Measurements from ENCODE around the gene MAN1C1. TPM values are rescaled to one million over a fixed set of nuclear protein-coding genes. Genes with fewer than 3 reads are reported as not detected.

MAN1C1 gene
- total RNA-seq, 1 experiment from 2014 or later, result 0.11 TPM

GRCh38 chr1:25740071-25740470 is 123.5 kb downstream of the MAN1C1 start:
- no TSS peak for BruUV-seq (replicated peaks)
- Histone ChIP-seq H2AFZ (ENCODE audit: low read length) (no peak overlapping the region), H3K9ac (ENCODE audit: low read length) (no peak overlapping the region), H3F3A (ENCODE audit: low read length, unreplicated experiment) (no peaks in the 10 kb centered on the region), H3K9me2 (replicated peaks; ENCODE audit: low read length) (no peaks in the 10 kb centered on the region), H3K4me1 (ENCODE audit: insufficient read depth, low read length) (no peaks in the 10 kb centered on the region), H3K79me2 (ENCODE audit: low read length) (no peaks in the 10 kb centered on the region), H4K20me1 (ENCODE audit: low read length) (no peaks in the 10 kb centered on the region), H3K9me3 (ENCODE audit: low read length) (no peaks in the 10 kb centered on the region), H3K4me3 (ENCODE audit: low read length) (no peak overlapping the region), H3K36me3 (ENCODE audit: low read depth, low read length) (no peaks in the 10 kb centered on the region), H3K27ac (ENCODE audit: low read length) (no peak overlapping the region), H3K4me2 (ENCODE audit: low read length) (no peak overlapping the region), H3K27me3 (ENCODE audit: low read length) (0 out of 2 replicates have a peak, but pooled peaks cover 5% of the 10 kb centered on the region)
- POLR2A ChIA-PET (ENCODE audit: unreplicated experiment), result no interaction called here
- CTCF ChIA-PET, result no interaction called here
- ATAC-seq, result no peak
- DNase-seq, result no peak
- intact Hi-C loops (cut with micrococcal nuclease), result no loop called here
- no peak for TF ChIP-seq CTCF (conservative IDR thresholded peaks at IDR 0.05; ENCODE audit: low read depth, low read length)
- TF ChIP-seq EZH2 (IDR thresholded peaks at IDR 0.05; ENCODE audit: low read length, unreplicated experiment), result no peak
- no peak for TF ChIP-seq EZH2phosphoT487 (IDR thresholded peaks at IDR 0.05; ENCODE audit: borderline replicate concordance, low read length)

GRCh38 chr1:25742316-25742715 is 125.7 kb downstream of the MAN1C1 start:
- Histone ChIP-seq H3F3A (ENCODE audit: low read length, unreplicated experiment) (no peaks in the 10 kb centered on the region), H3K4me3 (ENCODE audit: low read length) (no peak overlapping the region), H3K9me2 (replicated peaks; ENCODE audit: low read length) (no peaks in the 10 kb centered on the region), H2AFZ (ENCODE audit: low read length) (no peak overlapping the region), H3K27me3 (ENCODE audit: low read length) (no peaks in the 10 kb centered on the region), H3K9me3 (ENCODE audit: low read length) (no peaks in the 10 kb centered on the region), H3K9ac (ENCODE audit: low read length) (no peak overlapping the region), H3K4me2 (ENCODE audit: low read length) (no peak overlapping the region), H3K4me1 (ENCODE audit: insufficient read depth, low read length) (no peaks in the 10 kb centered on the region), H4K20me1 (ENCODE audit: low read length) (no peaks in the 10 kb centered on the region), H3K36me3 (ENCODE audit: low read depth, low read length) (no peaks in the 10 kb centered on the region), H3K27ac (ENCODE audit: low read length) (no peak overlapping the region), H3K79me2 (ENCODE audit: low read length) (no peaks in the 10 kb centered on the region)
- TF ChIP-seq EZH2 (IDR thresholded peaks at IDR 0.05; ENCODE audit: low read length, unreplicated experiment) (no peak), CTCF (conservative IDR thresholded peaks at IDR 0.05; ENCODE audit: low read depth, low read length) (no peak), EZH2phosphoT487 (IDR thresholded peaks at IDR 0.05; ENCODE audit: borderline replicate concordance, low read length) (no peak)
- ChIA-PET CTCF (no interaction called here), POLR2A (ENCODE audit: unreplicated experiment) (no interaction called here)
- ATAC-seq, result no peak
- no TSS peak for BruUV-seq (replicated peaks)
- DNase-seq, result no peak
- intact Hi-C loops (cut with micrococcal nuclease), result no loop called here

GRCh38 chr1:25743164-25744139 is 126.9 kb downstream of the MAN1C1 start:
- Histone ChIP-seq H2AFZ (ENCODE audit: low read length) (no peak overlapping the region), H3K4me3 (ENCODE audit: low read length) (no peak overlapping the region), H3F3A (ENCODE audit: low read length, unreplicated experiment) (no peaks in the 10 kb centered on the region), H4K20me1 (ENCODE audit: low read length) (no peaks in the 10 kb centered on the region), H3K9me3 (ENCODE audit: low read length) (no peaks in the 10 kb centered on the region), H3K4me1 (ENCODE audit: insufficient read depth, low read length) (no peaks in the 10 kb centered on the region), H3K9me2 (replicated peaks; ENCODE audit: low read length) (no peaks in the 10 kb centered on the region), H3K36me3 (ENCODE audit: low read depth, low read length) (no peaks in the 10 kb centered on the region), H3K27ac (ENCODE audit: low read length) (no peak overlapping the region), H3K4me2 (ENCODE audit: low read length) (no peak overlapping the region), H3K27me3 (ENCODE audit: low read length) (peaks cover 2% of the 10 kb centered on the region; the same call in 1 of the 2 replicates), H3K9ac (ENCODE audit: low read length) (no peak overlapping the region), H3K79me2 (ENCODE audit: low read length) (no peaks in the 10 kb centered on the region)
- DNase-seq (no peak), ATAC-seq (no peak)
- intact Hi-C loops (cut with micrococcal nuclease), result loop anchor here (2.0 kb wide), 1 partner anchor 135 kb away; no protein-coding TSS in a partner anchor
- TF ChIP-seq EZH2 (IDR thresholded peaks at IDR 0.05; ENCODE audit: low read length, unreplicated experiment) (no peak), CTCF (conservative IDR thresholded peaks at IDR 0.05; ENCODE audit: low read depth, low read length) (no peak), EZH2phosphoT487 (IDR thresholded peaks at IDR 0.05; ENCODE audit: borderline replicate concordance, low read length) (no peak)
- no TSS peak for BruUV-seq (replicated peaks)
- ChIA-PET POLR2A (ENCODE audit: unreplicated experiment) (no interaction called here), CTCF (interaction anchor here (0.7 kb wide), 1 partner anchor 135 kb away, joined by 4 read pairs; no protein-coding TSS in a partner anchor)
